ENCODE measurements around the gene UNKL. TPM values are rescaled to one million over a fixed set of nuclear protein-coding genes. Genes with fewer than 3 reads are reported as not detected.

UNKL gene
- total RNA-seq, 1 experiment from 2014 or later, result 32.0 TPM

- no peak overlapping the region for H3K4me3 Mint-ChIP-seq
- no peak overlapping the region for H2BK120ac ChIP-seq (ENCODE audit: low read depth, low read length, poor library complexity, severe bottlenecking)
Measured at GRCh38 chr16:1347286-1347855, 67.1 kb downstream of the UNKL start.

More at GRCh38 chr16:1347286-1347855, 67.1 kb downstream of the UNKL start:
- Mint-ChIP-seq H3K9me3 (no peaks in the 10 kb centered on the region; a peak in 1 of 5 replicates), H3K27ac (no peak overlapping the region), H3K27me3 (ENCODE audit: low read depth) (peaks cover 6% of the 10 kb centered on the region), H3K36me3 (ENCODE audit: insufficient read depth in 1 of 3, low read depth in 3 of 3) (peaks cover 3 to 18% (median 12%) of the 10 kb centered on the region in 3 experiments; a peak in 5 of 7 replicates), H3K4me1 (peaks cover 6 to 10% of the 10 kb centered on the region in 2 experiments)
- Histone ChIP-seq H3K9ac (ENCODE audit: extremely low read depth, insufficient read length, low read length) (no peak overlapping the region), H3K23ac (ENCODE audit: insufficient read length, low read depth, low read length) (no peak overlapping the region), H3K56ac (ENCODE audit: insufficient read length, low read depth, low read length) (no peak overlapping the region), H3K23me2 (ENCODE audit: insufficient read length, low read depth, low read length, poor library complexity, severe bottlenecking) (no peaks in the 10 kb centered on the region), H3K18ac (ENCODE audit: insufficient read length, low read depth, low read length) (no peak overlapping the region), H4K91ac (ENCODE audit: insufficient read length, low read depth, low read length) (no peak overlapping the region), H3K4me2 (ENCODE audit: insufficient read depth, insufficient read length, low read length) (no peak overlapping the region), H2BK5ac (ENCODE audit: insufficient read length, low read length) (no peak overlapping the region), H4K8ac (replicated peaks; ENCODE audit: insufficient read length, low read depth, low read length) (no peak overlapping the region), H2BK15ac (ENCODE audit: low read depth, low read length) (no peak overlapping the region), H2BK12ac (ENCODE audit: insufficient read length, low read depth, low read length) (no peak overlapping the region), H3K9me3 (ENCODE audit: control insufficient read depth, low read depth, low read length) (no peaks in the 10 kb centered on the region), H3K4me1 (ENCODE audit: insufficient read depth, low read length) (no peaks in the 10 kb centered on the region), H3K14ac (ENCODE audit: insufficient read depth, low read length) (no peak overlapping the region), H3K79me1 (ENCODE audit: insufficient read depth, low read depth, low read length, poor library complexity, severe bottlenecking) (no peaks in the 10 kb centered on the region), H2BK20ac (ENCODE audit: low read depth, low read length, poor library complexity, severe bottlenecking) (no peak overlapping the region), H3K27ac (ENCODE audit: insufficient read length, low read depth, low read length) (no peak overlapping the region), H2AFZ (ENCODE audit: low read length) (no peak overlapping the region), H3T11ph (ENCODE audit: low read length) (no peak overlapping the region), H4K20me1 (ENCODE audit: control insufficient read depth, insufficient read depth, insufficient read length) (no peaks in the 10 kb centered on the region), H3K79me2 (ENCODE audit: insufficient read depth, low read length) (no peaks in the 10 kb centered on the region; the same call in 1 of the 2 replicates), H3K27me3 (ENCODE audit: insufficient read depth, low read length) (no peaks in the 10 kb centered on the region), H3K4ac (ENCODE audit: low read depth, low read length) (no peak overlapping the region), H2AK5ac (ENCODE audit: insufficient read length, low read length) (no peak overlapping the region), H4K5ac (ENCODE audit: insufficient read length, low read depth, low read length) (no peak overlapping the region)
- no CpG with 5 or more reads among the region's 31 CpGs for WGBS (ENCODE audit: extremely low coverage, insufficient read length, low lambda C conversion rate)
- TF ChIP-seq, protein P1, sequence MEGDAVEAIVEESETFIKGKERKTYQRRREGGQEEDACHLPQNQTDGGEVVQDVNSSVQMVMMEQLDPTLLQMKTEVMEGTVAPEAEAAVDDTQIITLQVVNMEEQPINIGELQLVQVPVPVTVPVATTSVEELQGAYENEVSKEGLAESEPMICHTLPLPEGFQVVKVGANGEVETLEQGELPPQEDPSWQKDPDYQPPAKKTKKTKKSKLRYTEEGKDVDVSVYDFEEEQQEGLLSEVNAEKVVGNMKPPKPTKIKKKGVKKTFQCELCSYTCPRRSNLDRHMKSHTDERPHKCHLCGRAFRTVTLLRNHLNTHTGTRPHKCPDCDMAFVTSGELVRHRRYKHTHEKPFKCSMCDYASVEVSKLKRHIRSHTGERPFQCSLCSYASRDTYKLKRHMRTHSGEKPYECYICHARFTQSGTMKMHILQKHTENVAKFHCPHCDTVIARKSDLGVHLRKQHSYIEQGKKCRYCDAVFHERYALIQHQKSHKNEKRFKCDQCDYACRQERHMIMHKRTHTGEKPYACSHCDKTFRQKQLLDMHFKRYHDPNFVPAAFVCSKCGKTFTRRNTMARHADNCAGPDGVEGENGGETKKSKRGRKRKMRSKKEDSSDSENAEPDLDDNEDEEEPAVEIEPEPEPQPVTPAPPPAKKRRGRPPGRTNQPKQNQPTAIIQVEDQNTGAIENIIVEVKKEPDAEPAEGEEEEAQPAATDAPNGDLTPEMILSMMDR (conservative IDR thresholded peaks at IDR 0.05), result no peak
- DNase-seq, result no peak
